Breast epithelium (tissue), 4 donors: ENCODE results near the gene C21orf91. TPM values are rescaled to one million over a fixed set of nuclear protein-coding genes. Genes with fewer than 3 reads are reported as not detected.

Experiments used
- DNase-seq, 2 donors: peaks; one replicate each; pipeline ENCODE4 v3.0.0-alpha.2; 2019; ENCODE audit warnings: low spot score in 2 of 2
- H3K27ac ChIP-seq, 2 donors: fragments of 200-600 bp; sonication (generic) in 1 of 2; one replicate each; pipeline ENCODE4 v1.5.1; 2016 to 2019; ENCODE audit warnings: mild to moderate bottlenecking in 1 of 2
- H3K27me3 ChIP-seq, 2 donors: fragments of 200-600 bp; sonication (generic) in 1 of 2; one replicate each; pipeline versions ENCODE4 v1.5.1 to v1.6.0; 2017 to 2019; ENCODE audit warnings: control low read depth in 1 of 2, mild to moderate bottlenecking in 1 of 2
- H3K36me3 ChIP-seq: fragments of 200-600 bp; one replicate; pipeline ENCODE4 v1.5.1; 2019
- H3K4me1 ChIP-seq, 2 donors: fragments of 200-600 bp; sonication (generic); one replicate each; pipeline ENCODE4 v1.5.1; 2016 to 2019; ENCODE audit warnings: control low read depth in 1 of 2
- H3K4me3 ChIP-seq, 3 donors: fragments of 200-600 bp; sonication (generic); 1 replicate in 2 of 3; 2 replicates in 1 of 3; pipeline ENCODE4 v1.5.1; 2016 to 2019; ENCODE audit warnings: mild to moderate bottlenecking in 3 of 3, moderate library complexity in 2 of 3
- H3K9me3 ChIP-seq, 2 donors: fragments of 200-600 bp; sonication (generic) in 1 of 2; one replicate each; pipeline ENCODE4 v1.5.1; 2016 to 2019; ENCODE audit warnings: control low read depth in 1 of 2
- CTCF ChIP-seq, 3 donors: fragments of 450-650 bp; IDR thresholded peaks; one replicate each; pipeline ENCODE4 v1.5.1; 2016 to 2017; ENCODE audit warnings: antibody characterized with exemption in 3 of 3, mild to moderate bottlenecking in 3 of 3, moderate library complexity in 3 of 3
- POLR2A ChIP-seq: fragments of 450-650 bp; IDR thresholded peaks from one replicate; pipeline ENCODE4 v1.6.1; 2016; ENCODE audit warnings: antibody characterized with exemption, mild to moderate bottlenecking, moderate library complexity
- POLR2AphosphoS5 ChIP-seq, 3 donors: sonication (generic); formaldehyde crosslinking; IDR thresholded peaks; one replicate each; pipeline ENCODE4 v1.6.1; 2017; ENCODE audit warnings: antibody characterized with exemption in 3 of 3
- intact Hi-C: fragments of 100-400 bp; cut with DNase I; formaldehyde crosslinking; loops from one replicate; pipeline ENCODE4 v1.15.1; 2023; ENCODE audit warnings: low total_unique reads
- total RNA-seq, 3 donors: library from RNA; depleted of rRNA; stranded (reverse); fragments of >200 nt; gene quantifications; one replicate each; pipeline ENCODE4 v1.1.0, GENCODE V29; 2016

The C21orf91 gene
- total RNA-seq, 3 donors from 2014 or later: 7.5 to 14.8 (median 9.8) TPM

DNA sequence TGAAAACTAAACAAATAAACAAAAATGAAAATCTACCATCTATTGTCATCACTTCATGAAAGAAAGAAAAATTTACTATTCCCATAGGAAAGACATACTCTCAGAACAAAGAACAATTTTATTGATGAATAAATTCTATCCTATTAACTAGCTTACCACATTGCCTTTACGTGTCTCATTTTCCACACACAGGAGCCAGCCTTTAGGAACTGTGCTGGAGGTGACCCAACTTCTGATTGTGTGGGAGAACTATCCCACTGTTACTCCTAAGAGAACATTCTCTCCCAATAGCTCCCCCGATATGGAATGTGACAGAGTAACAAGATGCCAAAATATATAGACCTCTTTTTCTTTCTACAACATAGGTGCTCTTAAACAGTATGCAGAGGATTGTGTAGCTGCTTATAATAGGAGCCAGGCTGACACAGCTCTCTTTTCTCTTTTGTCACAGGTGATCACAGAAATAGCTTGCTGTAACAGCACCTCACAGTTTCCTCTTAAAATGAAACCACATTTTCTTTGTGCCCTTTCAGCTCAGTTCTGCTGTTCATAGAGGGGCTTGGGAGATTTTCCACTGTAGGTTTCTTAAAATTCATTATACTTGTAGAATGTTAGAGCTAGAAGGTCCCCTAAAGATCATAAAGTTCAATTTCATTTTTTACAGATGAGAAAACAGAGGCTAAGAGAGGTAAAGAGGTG is 35.5 kb downstream of the C21orf91 start:
- DNase-seq: no peak
- no peaks in the 10 kb centered on the region for H3K4me1 ChIP-seq
- H3K27ac ChIP-seq: no peak overlapping the region
- no peaks in the 10 kb centered on the region for H3K36me3 ChIP-seq
- TF ChIP-seq POLR2A (no peak), CTCF (IDR thresholded peaks at IDR 0.05) (no peak), POLR2AphosphoS5 (IDR thresholded peaks at IDR 0.05) (no peak)
- intact Hi-C loops: no loop called here
- H3K4me3 ChIP-seq: no peak overlapping the region
- H3K27me3 ChIP-seq: no peaks in the 10 kb centered on the region
- H3K9me3 ChIP-seq: no peaks in the 10 kb centered on the region

DNA sequence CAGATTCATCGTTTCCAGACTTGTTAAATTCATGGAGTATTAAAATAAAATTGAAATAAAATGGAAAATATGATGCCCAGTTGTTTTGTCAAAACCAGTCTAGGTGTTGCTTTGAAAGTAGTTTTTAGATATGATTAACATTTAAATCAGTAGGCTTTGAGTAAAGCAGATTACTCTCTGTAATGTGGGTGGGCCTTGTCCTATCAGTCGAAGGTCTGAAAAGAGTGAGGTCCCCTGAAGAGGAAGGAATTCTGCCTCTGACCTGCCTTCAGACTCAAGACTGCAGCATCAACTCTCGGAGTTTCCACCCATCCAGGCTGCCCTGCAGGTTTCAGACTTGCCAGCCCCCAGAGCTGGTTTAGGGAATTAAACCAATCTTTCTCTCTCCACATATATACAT is 36.2 kb downstream of the C21orf91 start:
- no peak overlapping the region for H3K4me3 ChIP-seq
- no peak overlapping the region for H3K27ac ChIP-seq
- DNase-seq: no peak
- TF ChIP-seq POLR2AphosphoS5 (IDR thresholded peaks at IDR 0.05): no peak
- TF ChIP-seq POLR2A: no peak
- TF ChIP-seq CTCF (IDR thresholded peaks at IDR 0.05): no peak
- no peaks in the 10 kb centered on the region for H3K27me3 ChIP-seq
- H3K9me3 ChIP-seq: no peaks in the 10 kb centered on the region
- no peaks in the 10 kb centered on the region for H3K4me1 ChIP-seq
- no peaks in the 10 kb centered on the region for H3K36me3 ChIP-seq
- intact Hi-C loops: no loop called here

- Histone ChIP-seq H3K36me3 (no peaks in the 10 kb centered on the region), H3K27ac (no peak overlapping the region), H3K27me3 (no peaks in the 10 kb centered on the region), H3K9me3 (no peaks in the 10 kb centered on the region), H3K4me1 (no peaks in the 10 kb centered on the region), H3K4me3 (no peak overlapping the region)
- no peak for DNase-seq
- TF ChIP-seq POLR2A (no peak), CTCF (IDR thresholded peaks at IDR 0.05) (no peak), POLR2AphosphoS5 (IDR thresholded peaks at IDR 0.05) (no peak)
- intact Hi-C loops: no loop called here
Observed at GRCh38 chr21:17782051-17782450, 37.1 kb downstream of the C21orf91 start.

- no peaks in the 10 kb centered on the region for H3K27me3 ChIP-seq
- intact Hi-C loops: no loop called here
- DNase-seq: no peak
Observed at GRCh38 chr21:17781524-17781923, 37.6 kb downstream of the C21orf91 start.

More at GRCh38 chr21:17781524-17781923, 37.6 kb downstream of the C21orf91 start:
- TF ChIP-seq CTCF (IDR thresholded peaks at IDR 0.05) (no peak), POLR2AphosphoS5 (IDR thresholded peaks at IDR 0.05) (no peak), POLR2A (no peak)
- Histone ChIP-seq H3K4me1 (no peaks in the 10 kb centered on the region), H3K27ac (no peak overlapping the region), H3K36me3 (no peaks in the 10 kb centered on the region), H3K4me3 (no peak overlapping the region), H3K9me3 (no peaks in the 10 kb centered on the region)
